Middle frontal gyrus (tissue), 1 donor: ENCODE measurements around the gene PRR4.

Experiments
- DNase-seq: peaks from one replicate; pipeline ENCODE4 v3.0.0-alpha.2; 2015; ENCODE audit warnings: low spot score; ENCODE audit errors: extremely low spot score

The PRR4 gene

DNA sequence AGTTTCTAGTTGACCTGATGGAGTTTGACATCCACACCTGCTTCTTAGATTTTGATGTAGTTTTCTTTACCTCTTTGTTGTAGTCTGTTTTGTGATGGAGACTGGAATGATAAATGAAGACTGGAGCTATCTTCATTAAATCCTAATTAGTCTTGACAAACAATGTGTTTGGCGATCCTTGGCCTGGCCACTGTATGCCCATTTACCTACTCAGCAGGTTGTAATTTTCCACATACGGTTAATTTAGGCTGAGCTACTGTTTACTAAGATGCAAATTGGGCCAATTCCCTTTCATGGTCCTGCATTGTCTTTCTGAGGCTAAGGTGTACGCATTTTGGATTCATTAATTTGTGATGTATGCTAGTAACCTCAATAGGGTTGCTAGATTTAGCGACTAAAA, 46.7 kb downstream of the PRR4 start, which contains the start of gene TAS2R7:
Gene TAS2R7, minus strand, starts transcription at position 41 of the 400 bp plus-strand sequence. CDS start 57 bp downstream, outside the sequence.
- no peak for DNase-seq

DNA sequence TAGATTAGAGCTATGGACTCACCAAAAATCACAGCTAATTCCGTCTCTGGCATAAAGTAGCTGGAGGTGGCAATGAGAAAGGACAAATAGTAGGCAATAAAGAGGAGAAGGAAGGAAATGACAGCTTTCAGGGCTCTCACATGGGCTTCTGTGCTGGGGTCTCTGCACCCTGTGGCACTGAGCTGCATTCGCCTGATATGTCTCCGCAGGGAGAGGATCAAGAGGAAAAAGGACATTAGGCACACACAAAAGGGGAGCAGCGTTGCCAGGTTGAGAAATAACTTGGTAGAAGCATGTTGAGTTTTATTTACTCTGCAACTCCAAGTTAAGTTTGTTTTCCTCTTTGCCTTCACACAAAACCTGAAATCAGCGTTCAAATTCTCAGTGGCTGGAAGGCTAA, 47.5 kb downstream of the PRR4 start:
- no peak for DNase-seq
